OCI-LY7 (cell line): ENCODE measurements around the gene PARD3. TPM values are rescaled to one million over a fixed set of nuclear protein-coding genes. Genes with fewer than 3 reads are reported as not detected.

Experiments used
- BruUV-seq: library from RNA; stranded (reverse); fragments of 400-500 nt; replicated peaks from 2 replicates; lab custom pipeline; 2021; lab: Mats Ljungman, UMichigan
- CTCF ChIA-PET: fragments of 300-600 bp; sonication (Branson Sonifier 250); formaldehyde crosslinking; loops from one replicate; lab custom pipeline; 2022; ENCODE audit warnings: antibody characterized with exemption; ENCODE audit not compliant: unreplicated experiment; lab: Charles Lee
- POLR2A ChIA-PET: fragments of 300-600 bp; sonication (Branson Sonifier 250); formaldehyde crosslinking; loops from one replicate; lab custom pipeline; 2022; ENCODE audit warnings: antibody characterized with exemption; lab: Charles Lee
- DNase-seq: peaks from one replicate; pipeline ENCODE4 v3.0.0-alpha.2; 2015; ENCODE audit warnings: low spot score
- H2AFZ ChIP-seq: fragments of 200-600 bp; sonication (generic), shearing (Covaris generic); 2 replicates; pipeline ENCODE4 v1.6.1; 2014; ENCODE audit warnings: mild to moderate bottlenecking, antibody characterized with exemption, low read length, moderate library complexity
- H3K27ac ChIP-seq: fragments of 200-600 bp; sonication (generic); 2 replicates; pipeline ENCODE4 v1.5.1; 2014; ENCODE audit warnings: mixed run types, low read depth, mild to moderate bottlenecking, moderate library complexity, low read length, inconsistent platforms; ENCODE audit not compliant: poor library complexity, severe bottlenecking
- H3K36me3 ChIP-seq: fragments of 200-600 bp; sonication (generic); 2 replicates; pipeline ENCODE4 v1.6.1; 2014; ENCODE audit warnings: mild to moderate bottlenecking, antibody characterized with exemption, low read length, moderate library complexity, mixed read lengths; ENCODE audit not compliant: insufficient read depth
- H3K4me1 ChIP-seq: fragments of 200-600 bp; sonication (generic); 2 replicates; pipeline ENCODE4 v1.5.1; 2014; ENCODE audit warnings: mild to moderate bottlenecking, low read length; ENCODE audit not compliant: insufficient read depth, poor library complexity, severe bottlenecking
- H3K4me2 ChIP-seq: fragments of 200-600 bp; sonication (generic); 2 replicates; pipeline ENCODE4 v1.6.1; 2014; ENCODE audit warnings: mild to moderate bottlenecking, low read length
- H3K4me3 ChIP-seq: fragments of 200-600 bp; sonication (generic); 2 replicates; pipeline ENCODE4 v1.5.1; 2014; ENCODE audit warnings: mild to moderate bottlenecking, low read depth, low read length; ENCODE audit not compliant: poor library complexity, severe bottlenecking
- H3K79me2 ChIP-seq: fragments of 200-600 bp; sonication (generic); 2 replicates; pipeline ENCODE4 v1.6.1; 2016; ENCODE audit warnings: low read depth, mild to moderate bottlenecking, low read length, moderate library complexity, mixed read lengths; ENCODE audit not compliant: insufficient read depth
- H3K9me2 ChIP-seq: fragments of 200-600 bp; sonication (generic); 2 replicates; pipeline ENCODE4 v1.6.1; 2016; ENCODE audit warnings: mild to moderate bottlenecking, low read length, mixed read lengths; ENCODE audit not compliant: insufficient read depth
- H3K9me3 ChIP-seq: fragments of 200-600 bp; sonication (generic); 2 replicates; pipeline ENCODE4 v1.6.1; 2014; ENCODE audit warnings: mild to moderate bottlenecking, mixed run types, low read length, mixed read lengths
- H4K20me1 ChIP-seq: fragments of 200-600 bp; sonication (generic); 2 replicates; pipeline ENCODE4 v1.6.1; 2014; ENCODE audit warnings: mild to moderate bottlenecking, antibody characterized with exemption, low read length, moderate library complexity, mixed read lengths; ENCODE audit not compliant: insufficient read depth
- CTCF ChIP-seq: fragments of 200-600 bp; sonication (generic); conservative IDR thresholded peaks from 2 replicates; pipeline ENCODE4 v1.5.1; 2014; ENCODE audit warnings: mild to moderate bottlenecking, antibody characterized with exemption, low read length, moderate library complexity, mixed read lengths
- EZH2phosphoT487 ChIP-seq: fragments of 200-600 bp; sonication (generic); IDR thresholded peaks from 2 replicates; pipeline ENCODE4 v1.6.1; 2018; ENCODE audit warnings: low read depth, borderline replicate concordance, mild to moderate bottlenecking, mixed run types, antibody characterized with exemption, low read length, moderate library complexity, mixed read lengths
- intact Hi-C: fragments of 100-400 bp; cut with micrococcal nuclease; formaldehyde crosslinking; loops from one replicate; pipeline ENCODE4 v1.10.0; 2022; ENCODE audit not compliant: unreplicated experiment
- total RNA-seq, 2 experiments: library from RNA; depleted of rRNA in 1 of 2; stranded (reverse); fragments of >200 nt in 1 of 2; shearing (Covaris generic) in 1 of 2; gene quantifications; 2 replicates each; pipeline ENCODE4 v1.2.3, GENCODE V29; 2014 to 2022

The PARD3 gene
- total RNA-seq, 2 experiments from 2014 or later = not detected

- H3K4me2 ChIP-seq = no peak overlapping the region
- intact Hi-C loops = no loop called here
- no peak for TF ChIP-seq EZH2phosphoT487
- no peak for TF ChIP-seq CTCF
- no peaks in the 10 kb centered on the region for H4K20me1 ChIP-seq
- ChIA-PET POLR2A (interaction anchor here (0.6 kb wide), 1 partner anchor 8 kb away, joined by 6 read pairs; no protein-coding TSS in a partner anchor), CTCF (no interaction called here)
- BruUV-seq = no TSS peak
- no peak for DNase-seq
- H3K9me3 ChIP-seq = no peaks in the 10 kb centered on the region
- no peaks in the 10 kb centered on the region for H3K79me2 ChIP-seq
- H2AFZ ChIP-seq = no peak overlapping the region
- H3K4me3 ChIP-seq = no peak overlapping the region
- H3K36me3 ChIP-seq = no peaks in the 10 kb centered on the region
- no peaks in the 10 kb centered on the region for H3K9me2 ChIP-seq
- H3K4me1 ChIP-seq = no peaks in the 10 kb centered on the region
- H3K27ac ChIP-seq = no peak overlapping the region
Measured at GRCh38 chr10:34488476-34489130, 326.5 kb downstream of the PARD3 start.

GRCh38 chr10:34486008-34486407, 329.1 kb downstream of the PARD3 start:
- ChIA-PET POLR2A (interaction anchor here (0.7 kb wide), 1 partner anchor 316 kb away, joined by 3 read pairs; no protein-coding TSS in a partner anchor), CTCF (no interaction called here)
- H3K9me2 ChIP-seq = no peaks in the 10 kb centered on the region
- no peaks in the 10 kb centered on the region for H3K9me3 ChIP-seq
- H2AFZ ChIP-seq = no peak overlapping the region
- no peaks in the 10 kb centered on the region for H4K20me1 ChIP-seq
- BruUV-seq = no TSS peak
- H3K79me2 ChIP-seq = no peaks in the 10 kb centered on the region
- no peak overlapping the region for H3K4me3 ChIP-seq
- DNase-seq = no peak
- no peak overlapping the region for H3K27ac ChIP-seq
- H3K36me3 ChIP-seq = no peaks in the 10 kb centered on the region
- no peak overlapping the region for H3K4me2 ChIP-seq
- H3K4me1 ChIP-seq = no peaks in the 10 kb centered on the region
- intact Hi-C loops = no loop called here
- TF ChIP-seq EZH2phosphoT487 = no peak

GRCh38 chr10:34484164-34484563, 330.9 kb downstream of the PARD3 start:
- Histone ChIP-seq H3K79me2 (no peaks in the 10 kb centered on the region), H3K27ac (no peak overlapping the region), H3K4me1 (no peaks in the 10 kb centered on the region), H4K20me1 (no peaks in the 10 kb centered on the region), H2AFZ (no peak overlapping the region), H3K9me3 (no peaks in the 10 kb centered on the region), H3K4me3 (no peak overlapping the region), H3K36me3 (no peaks in the 10 kb centered on the region), H3K4me2 (no peak overlapping the region), H3K9me2 (no peaks in the 10 kb centered on the region)
- TF ChIP-seq EZH2phosphoT487 = no peak
- no peak for TF ChIP-seq CTCF
- no TSS peak for BruUV-seq
- intact Hi-C loops = no loop called here
- ChIA-PET CTCF (no interaction called here), POLR2A (interaction anchor here (0.7 kb wide), 1 partner anchor 11 kb away, joined by 3 read pairs; no protein-coding TSS in a partner anchor)
- DNase-seq = no peak
